ENCODE results near the gene VPS8.

- TF ChIP-seq POLR2A (IDR thresholded peaks at IDR 0.05; ENCODE audit: low read depth, low read length) (no peak), POLR2AphosphoS5 (IDR thresholded peaks at IDR 0.05; ENCODE audit: low read depth, low read length) (no peak), TAF1 (IDR thresholded peaks at IDR 0.05; ENCODE audit: low read depth, low read length) (no peak), POU2F2 (IDR thresholded peaks at IDR 0.05; ENCODE audit: low read depth, low read length) (no peak), SPI1 (IDR thresholded peaks at IDR 0.05; ENCODE audit: low read depth, low read length) (no peak), PAX5 (IDR thresholded peaks at IDR 0.05; ENCODE audit: insufficient read depth, low read length, severe bottlenecking) (no peak)
These were observed 9.8 kb upstream of the VPS8 start for GRCh38 chr3:184802150-184802549.

Data from GM12891 (cell line).